ENCODE results near the gene NUP210. TPM values are rescaled to one million over a fixed set of nuclear protein-coding genes. Genes with fewer than 3 reads are reported as not detected.
A peak's percentile ranks its signal among the peaks of the same experiment; 100 is the strongest.

Gene NUP210
- total and polyA plus RNA-seq, 8 donors: 16.0 to 23.5 (median 18.1) TPM

DNA sequence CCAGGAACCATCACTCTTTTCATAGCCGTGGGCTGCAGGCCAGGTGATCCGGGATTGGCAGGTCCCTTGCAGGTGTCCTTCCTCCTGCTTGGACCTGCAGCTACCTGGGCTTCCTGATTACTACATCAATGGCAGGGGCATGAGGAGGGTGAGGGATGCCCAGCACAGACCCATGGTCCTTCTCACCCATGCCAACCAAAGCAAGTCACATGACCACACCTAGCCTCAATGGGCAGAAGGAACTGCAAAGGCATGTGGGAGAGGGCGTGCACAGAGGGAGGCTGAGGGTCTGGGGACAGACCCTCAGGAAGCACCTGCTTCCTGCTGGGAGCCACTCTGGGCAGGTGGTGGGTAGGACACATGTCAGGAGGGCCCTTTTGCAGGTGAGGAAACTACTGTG is 105.2 kb downstream of the NUP210 start:
- Histone ChIP-seq H3K4me3 (no peak overlapping the region), H3K27me3 (no peaks in the 10 kb centered on the region), H3K9me3 (no peaks in the 10 kb centered on the region), H3K4me1 (no peaks in the 10 kb centered on the region), H3K27ac (no peak overlapping the region), H3K36me3 (peaks cover 0 to 65% of the 10 kb centered on the region in 2 donors)
- DNase-seq: no peak
- TF ChIP-seq CTCF (IDR thresholded peaks at IDR 0.05): no peak
- intact Hi-C loops (cut with DNase I): no loop called here
- no peak for ATAC-seq

DNA sequence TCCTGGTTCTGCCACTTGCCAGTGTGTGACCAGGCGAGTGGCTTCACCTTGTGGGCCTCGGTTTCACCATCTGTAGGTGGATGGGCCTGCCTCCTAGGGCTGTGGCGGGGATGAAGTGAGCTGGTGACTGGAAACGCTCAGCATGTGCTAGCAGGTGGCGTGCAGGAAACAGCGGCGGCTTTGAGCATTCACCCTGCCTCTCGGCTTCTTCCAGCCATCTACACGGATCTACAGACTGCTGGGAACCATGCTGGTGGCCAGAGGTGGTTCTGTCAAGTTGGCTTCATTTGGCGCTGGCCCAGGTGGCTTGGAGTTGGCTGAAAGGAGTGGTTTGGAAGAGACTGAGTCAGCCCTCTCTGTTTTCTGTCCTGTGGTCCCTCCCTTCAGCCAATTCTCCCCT is 106.3 kb downstream of the NUP210 start:
- DNase-seq (no peak), ATAC-seq (no peak)
- Histone ChIP-seq H3K4me1 (no peaks in the 10 kb centered on the region), H3K4me3 (no peak overlapping the region), H3K9me3 (no peaks in the 10 kb centered on the region), H3K27ac (no peak overlapping the region), H3K36me3 (peaks cover 0 to 54% of the 10 kb centered on the region in 2 donors), H3K27me3 (no peaks in the 10 kb centered on the region)
- intact Hi-C loops (cut with DNase I): no loop called here
- TF ChIP-seq CTCF (IDR thresholded peaks at IDR 0.05): no peak

DNA sequence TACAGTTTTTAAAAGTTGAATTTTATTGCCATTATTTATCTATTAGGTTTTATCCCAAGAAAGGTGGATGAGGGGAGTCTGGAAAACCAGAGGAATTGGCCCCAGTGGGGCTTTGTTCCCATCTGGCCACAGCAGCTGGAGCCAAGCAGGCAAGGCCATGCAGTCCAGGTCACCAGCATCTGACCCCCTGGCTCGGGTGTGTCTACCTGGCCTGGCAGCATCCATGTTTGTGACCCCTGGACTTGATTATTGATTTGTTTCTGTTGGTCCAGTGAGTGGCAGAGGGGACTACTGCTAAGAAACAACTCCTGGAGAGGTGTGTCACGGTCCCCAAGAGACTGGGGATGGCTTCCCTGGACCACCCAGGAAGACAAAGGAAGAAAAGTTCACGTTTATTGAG is 111.1 kb downstream of the NUP210 start:
- H3K9me3 ChIP-seq: no peaks in the 10 kb centered on the region
- H3K4me1 ChIP-seq: no peaks in the 10 kb centered on the region
- TF ChIP-seq CTCF (IDR thresholded peaks at IDR 0.05): no peak
- no peaks in the 10 kb centered on the region for H3K27me3 ChIP-seq
- H3K4me3 ChIP-seq: no peak overlapping the region
- ATAC-seq: no peak
- intact Hi-C loops (cut with DNase I): no loop called here
- H3K27ac ChIP-seq: no peak overlapping the region
- peak in 1 of 4 donors; percentile 15 for DNase-seq
- peaks cover 0 to 6% of the 10 kb centered on the region in 2 donors for H3K36me3 ChIP-seq

- Histone ChIP-seq H3K4me3 (no peak overlapping the region), H3K9me3 (no peaks in the 10 kb centered on the region), H3K36me3 (peaks cover 0 to under 1% of the 10 kb centered on the region in 2 donors), H3K27ac (no peak overlapping the region), H3K4me1 (no peaks in the 10 kb centered on the region), H3K27me3 (no peaks in the 10 kb centered on the region)
- intact Hi-C loops (cut with DNase I): no loop called here
- ATAC-seq (peak; percentile 70), DNase-seq (peak in 2 of 4 donors; percentile 15 to 24)
- peak; percentile 16 to 24 for TF ChIP-seq CTCF (IDR thresholded peaks at IDR 0.05)
These were observed 111.7 kb downstream of the NUP210 start for GRCh38 chr3:13308380-13308801.

DNA sequence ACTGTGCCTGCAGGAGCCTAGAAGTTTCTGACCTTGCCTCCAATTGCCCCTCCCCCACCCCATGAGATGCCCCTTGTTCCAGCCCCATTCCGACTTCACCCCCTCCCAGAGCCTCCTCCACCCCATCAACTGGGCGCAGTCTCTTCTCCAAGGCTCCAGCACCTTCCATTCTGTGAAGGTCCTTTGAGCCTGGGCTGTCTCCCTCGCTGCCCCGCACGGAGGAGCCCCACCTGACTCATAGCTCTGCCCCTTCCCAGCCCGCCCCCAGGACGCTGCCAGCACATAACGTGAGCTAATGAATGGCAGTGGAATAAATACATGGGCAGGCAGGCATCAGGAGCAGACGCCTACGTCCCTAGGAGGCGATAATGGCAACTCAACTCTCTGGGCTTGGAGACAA is 113.1 kb downstream of the NUP210 start:
- no peak overlapping the region for H3K4me3 ChIP-seq
- no peaks in the 10 kb centered on the region for H3K9me3 ChIP-seq
- intact Hi-C loops (cut with DNase I): no loop called here
- H3K4me1 ChIP-seq: no peaks in the 10 kb centered on the region
- no peak overlapping the region for H3K27ac ChIP-seq
- H3K27me3 ChIP-seq: peaks cover 0 to 12% of the 10 kb centered on the region in 2 donors
- DNase-seq (no peak), ATAC-seq (no peak)
- TF ChIP-seq CTCF (IDR thresholded peaks at IDR 0.05): no peak
- H3K36me3 ChIP-seq: no peaks in the 10 kb centered on the region
